ENCODE data around the gene FLCN. TPM values are rescaled to one million over a fixed set of nuclear protein-coding genes. Genes with fewer than 3 reads are reported as not detected.
"Not testable (repeated sequence)": the region's sequence is repeated elsewhere in the genome, so short reads cannot be mapped to it uniquely, and the experiment has no call there.

FLCN gene
- total RNA-seq, 1 experiment from 2014 or later, result 9.4 TPM

- no peak for DNase-seq (ENCODE audit: low read depth)
Measured at GRCh38 chr17:17213775-17214174, 23.2 kb downstream of the FLCN start.

- DNase-seq (ENCODE audit: low read depth), result no peak
Measured at GRCh38 chr17:17207998-17208397, 29.0 kb downstream of the FLCN start.

- no peak for DNase-seq (ENCODE audit: low read depth)
Measured at GRCh38 chr17:17206913-17207335, 30.0 kb downstream of the FLCN start.

DNA sequence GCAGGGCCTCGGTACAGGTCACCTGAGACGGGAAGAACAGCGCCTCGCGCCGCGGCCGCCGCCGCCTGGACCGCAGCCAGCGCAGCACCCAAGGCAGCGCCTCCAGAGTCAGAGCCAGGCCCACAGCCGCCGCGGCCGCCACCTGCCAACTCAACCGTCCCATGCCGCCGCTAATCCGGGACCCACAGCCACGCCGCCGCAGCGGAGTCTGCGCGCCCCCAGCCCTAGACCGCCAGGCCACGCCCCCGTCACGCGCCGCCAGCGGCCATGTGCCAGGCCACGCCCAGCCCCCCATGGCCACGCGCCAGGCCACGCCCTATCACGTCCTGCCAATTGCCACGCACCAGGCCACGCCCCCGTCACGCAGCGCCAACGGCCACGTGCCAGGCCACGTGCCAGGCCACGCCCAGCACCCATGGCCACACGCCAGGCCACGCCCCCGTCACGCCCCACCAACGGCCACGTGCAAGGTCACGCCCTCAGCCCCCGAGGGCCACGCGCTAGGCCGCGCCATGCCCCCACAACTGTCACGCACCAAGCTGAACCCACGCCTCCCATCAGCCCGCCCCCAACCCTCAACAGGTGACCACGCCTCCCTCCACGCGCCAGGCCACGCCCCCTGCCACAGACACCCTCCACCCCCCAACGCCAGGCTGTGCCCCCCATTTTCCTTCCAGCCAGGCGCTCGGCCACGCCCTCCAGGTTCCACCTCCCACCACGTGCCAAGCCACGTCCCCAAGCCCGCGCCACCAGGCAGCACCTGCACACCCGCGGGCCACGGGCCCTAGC lies 30.6 kb downstream of the FLCN start, which contains the start of gene PLD6:
Gene PLD6, minus strand, starts transcription at position 210 of the 789 bp plus-strand sequence. Its CDS starts 47 bp downstream, at position 163.
- DNase-seq (ENCODE audit: low read depth), result peak; percentile 55

DNA sequence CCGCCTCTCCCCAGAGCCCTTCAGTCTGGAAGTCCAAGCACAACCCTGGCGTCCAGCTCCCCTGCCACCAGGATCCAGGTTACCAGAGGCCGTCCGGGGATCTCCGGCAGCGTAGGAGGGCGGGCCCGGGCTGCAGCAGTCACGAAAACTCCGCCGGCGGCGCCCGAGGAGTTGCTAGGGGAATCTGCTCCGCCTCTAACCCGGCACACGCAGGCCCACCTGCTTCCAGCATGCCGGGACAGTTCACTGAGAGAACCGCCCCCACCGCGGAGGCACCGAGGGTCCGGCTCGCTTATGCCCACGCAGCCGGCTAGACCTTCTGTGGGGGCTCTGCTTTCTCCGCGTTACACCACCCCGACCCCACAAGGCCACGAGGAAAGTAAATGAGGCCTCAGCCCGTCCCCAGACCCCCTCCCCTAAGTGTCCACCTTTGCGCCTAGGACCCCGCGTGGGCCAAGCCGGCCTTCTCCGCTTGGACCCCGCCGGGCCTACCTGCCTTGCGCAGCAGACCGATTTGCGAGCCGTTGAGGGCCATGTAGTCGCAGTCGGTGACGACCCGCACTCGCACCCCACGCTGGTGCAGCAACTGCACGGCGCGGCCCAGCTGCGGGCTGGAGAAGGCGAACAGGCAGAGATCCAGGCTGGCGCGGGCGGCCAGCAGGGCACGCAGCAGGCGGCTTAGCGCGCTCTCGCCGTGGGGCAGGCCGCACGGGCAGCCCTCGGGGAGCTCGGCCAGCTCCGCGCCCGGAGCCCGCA lies 31.4 kb downstream of the FLCN start:
- DNase-seq (ENCODE audit: low read depth), result peak; percentile 37

- DNase-seq (ENCODE audit: low read depth), result no peak
Measured at GRCh38 chr17:17204635-17205231, 32.2 kb downstream of the FLCN start.

GRCh38 chr17:17204041-17204591 lies 32.9 kb downstream of the FLCN start:
- DNase-seq (ENCODE audit: low read depth), result no peak

- no peak for DNase-seq (ENCODE audit: low read depth)
Measured at GRCh38 chr17:17203173-17203730, 33.7 kb downstream of the FLCN start.

- no peak for DNase-seq (ENCODE audit: low read depth)
Measured at GRCh38 chr17:17201907-17202306, 35.1 kb downstream of the FLCN start.

- no peak for DNase-seq (ENCODE audit: low read depth)
Measured at GRCh38 chr17:17201271-17201670, 35.7 kb downstream of the FLCN start.

DNA sequence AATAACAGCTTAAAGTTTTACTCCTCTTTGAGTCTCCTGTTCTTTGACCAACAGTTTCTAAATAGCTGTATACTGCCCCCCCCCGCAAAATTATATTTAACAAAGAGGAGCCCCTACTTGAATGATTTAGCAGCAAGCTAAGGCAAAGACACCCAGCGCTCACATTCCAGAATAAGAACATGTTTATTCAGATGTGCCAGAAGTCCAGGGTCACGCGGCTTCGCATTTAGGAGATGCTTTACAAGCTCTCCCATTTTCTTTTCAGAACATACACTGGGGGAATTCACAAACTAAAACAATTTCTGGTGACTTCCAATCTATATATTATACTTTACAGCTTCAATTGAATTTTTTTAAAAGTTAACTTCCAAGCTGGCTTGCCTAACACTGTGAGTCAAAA lies 36.1 kb downstream of the FLCN start:
- no peak for DNase-seq (ENCODE audit: low read depth)

- DNase-seq (ENCODE audit: low read depth), result no peak
Measured at GRCh38 chr17:17200311-17200710, 36.7 kb downstream of the FLCN start.

DNA sequence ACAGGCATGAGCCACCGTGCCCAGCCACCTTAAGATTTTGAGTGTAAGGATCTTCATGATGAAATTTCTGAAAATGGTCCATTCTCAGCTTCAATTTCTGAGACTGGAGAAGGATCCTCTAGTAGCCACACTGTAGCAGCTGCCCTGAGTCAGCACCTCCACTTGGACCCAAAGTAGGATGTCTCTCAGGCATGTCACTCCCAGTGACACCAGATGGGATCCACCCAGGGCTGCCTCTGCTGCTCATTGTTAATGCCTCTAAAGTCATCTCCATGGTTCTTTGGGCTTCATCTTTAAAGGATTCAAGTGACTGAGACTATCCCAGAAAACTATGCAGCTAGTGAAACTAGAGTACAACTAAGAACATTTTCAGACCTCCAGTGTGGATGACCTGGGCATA lies 38.7 kb downstream of the FLCN start:
- DNase-seq (ENCODE audit: low read depth), result no peak

DNA sequence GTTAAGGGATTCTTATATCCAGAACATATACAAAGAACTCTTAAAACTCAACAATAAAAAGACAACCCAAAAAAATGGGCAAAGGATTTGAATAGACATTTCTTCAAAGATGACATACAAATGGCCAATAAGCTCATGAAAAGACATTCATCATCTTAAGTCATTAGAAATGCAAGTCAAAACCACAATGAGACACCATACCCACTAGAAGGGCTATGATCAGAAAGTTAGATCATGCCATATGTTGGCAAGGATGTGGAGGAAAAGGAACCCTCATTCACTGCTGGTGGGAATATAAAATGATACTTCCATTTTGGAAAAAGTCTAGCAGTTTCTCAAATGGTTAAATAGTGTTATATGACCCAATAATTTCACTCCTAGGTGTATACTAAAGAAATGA lies 40.2 kb downstream of the FLCN start:
- DNase-seq (ENCODE audit: low read depth), result peak; percentile 19

DNA sequence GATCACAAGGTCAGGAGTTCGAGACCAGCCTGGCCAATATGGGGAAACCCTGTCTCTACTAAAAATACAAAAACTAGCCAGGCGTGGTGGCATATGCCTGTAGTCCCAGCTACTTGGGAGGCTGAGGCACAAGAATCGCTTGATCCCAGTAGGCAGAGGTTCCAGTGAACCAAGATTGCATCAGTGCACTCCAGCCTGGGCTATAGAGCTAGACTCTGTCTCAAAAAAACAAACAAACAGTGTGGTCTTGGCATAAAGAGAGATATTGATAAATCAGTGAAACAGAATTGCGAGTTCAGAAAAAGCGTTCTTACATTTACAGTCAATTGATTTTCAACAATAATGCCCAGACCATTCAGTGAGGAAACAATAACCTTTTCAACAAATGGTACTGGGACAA lies 41.5 kb downstream of the FLCN start:
- not testable (repeated sequence) for DNase-seq (ENCODE audit: low read depth)

DNA sequence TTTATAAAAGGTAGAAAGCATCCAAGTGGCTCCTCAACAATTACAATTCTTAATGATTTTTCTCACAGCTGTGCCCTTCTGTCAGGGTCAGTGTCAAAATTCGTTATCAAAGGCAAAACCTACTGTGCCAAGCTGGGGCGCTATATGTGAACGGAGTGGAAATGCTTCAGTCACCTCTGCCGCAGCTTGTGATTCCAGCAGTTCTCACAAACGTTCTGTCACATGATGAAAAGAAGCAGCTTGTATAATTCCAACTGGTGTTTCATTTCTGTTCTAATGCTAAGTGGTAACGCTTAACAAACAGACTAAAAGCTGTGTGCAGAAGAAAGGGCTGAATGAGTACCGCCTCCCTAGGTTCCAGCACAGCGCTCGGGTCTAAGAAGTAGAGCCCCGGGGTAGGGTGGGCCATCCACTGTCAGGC lies 45.0 kb downstream of the FLCN start:
- DNase-seq (ENCODE audit: low read depth), result no peak

DNA sequence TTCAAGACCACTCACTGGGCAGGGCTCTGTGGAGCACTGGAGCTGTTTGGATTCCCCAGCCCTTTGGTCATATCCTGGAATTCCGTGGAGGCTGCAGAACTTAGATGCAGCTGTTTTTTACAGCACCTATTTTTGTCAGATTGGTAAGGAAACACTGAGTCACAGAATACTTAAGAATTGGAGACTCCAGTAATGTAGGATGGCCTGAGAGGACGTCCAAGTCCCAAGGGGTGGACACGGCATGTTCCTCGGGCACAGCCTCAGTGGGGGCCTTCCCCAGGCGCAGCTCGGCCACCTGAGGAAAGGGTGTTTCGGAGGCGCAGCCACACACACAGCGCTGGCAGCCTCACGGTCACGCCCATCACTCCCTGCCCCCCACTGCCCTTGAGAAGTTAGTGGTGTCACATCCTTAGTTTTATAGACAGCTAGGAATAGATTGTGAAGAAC lies 45.6 kb downstream of the FLCN start:
- DNase-seq (ENCODE audit: low read depth), result peak; percentile 79

DNA sequence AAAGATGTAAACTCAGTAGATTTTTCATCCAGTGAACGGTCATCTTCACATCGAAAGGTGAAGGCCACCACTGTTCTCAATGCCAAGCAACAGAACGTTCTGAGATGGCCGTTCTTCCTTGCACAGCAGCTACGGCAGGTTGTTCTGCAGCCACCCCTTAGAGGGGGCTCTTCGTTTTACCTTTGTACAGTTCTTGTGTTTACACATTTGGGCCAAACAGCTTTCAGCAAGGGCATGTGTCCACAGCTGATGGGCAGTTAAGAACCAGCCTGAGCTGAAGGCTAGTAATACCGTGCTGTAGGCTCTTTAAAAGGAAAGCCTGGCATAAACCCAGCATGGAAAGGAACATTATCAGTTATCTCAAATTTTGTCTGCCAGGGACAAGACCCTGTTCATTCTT lies 46.8 kb downstream of the FLCN start:
- no peak for DNase-seq (ENCODE audit: low read depth)

DNA sequence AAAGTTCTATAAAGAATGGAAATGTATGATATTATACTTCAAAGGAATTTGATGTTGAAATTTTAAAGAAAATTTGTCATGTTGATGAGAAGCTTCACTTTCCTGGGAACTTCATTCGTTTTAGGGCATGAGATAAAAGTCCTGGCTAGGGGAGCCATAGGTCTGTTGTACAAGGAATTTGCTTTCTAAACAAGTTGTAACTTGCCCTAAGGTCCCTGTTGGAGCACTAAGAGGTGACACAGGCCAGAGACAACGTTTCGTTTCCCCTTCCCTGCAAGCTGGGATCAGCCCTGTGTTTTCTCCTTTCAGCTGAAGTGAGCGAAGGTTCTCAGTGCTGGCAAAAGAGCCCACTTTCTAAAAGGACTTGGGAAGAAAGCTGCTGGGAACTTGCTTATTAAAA lies 47.4 kb downstream of the FLCN start:
- DNase-seq (ENCODE audit: low read depth), result no peak

- DNase-seq (ENCODE audit: low read depth), result no peak
Measured at GRCh38 chr17:17188586-17188985, 48.4 kb downstream of the FLCN start.

- DNase-seq (ENCODE audit: low read depth), result peak; percentile 27
Measured at GRCh38 chr17:17186551-17187505, 50.1 kb downstream of the FLCN start.
